Neural progenitor cell (in vitro differentiated cells): ENCODE data around the gene SET.
"Not testable (repeated sequence)": the region's sequence is repeated elsewhere in the genome, so short reads cannot be mapped to it uniquely, and the experiment has no call there.

Experiments used
- EZH2 ChIP-seq: fragments of 200-600 bp; sonication (generic); IDR thresholded peaks from 2 replicates; pipeline ENCODE4 v1.6.1; 2017; ENCODE audit warnings: antibody characterized with exemption, mild to moderate bottlenecking, moderate library complexity
- EZH2phosphoT487 ChIP-seq: fragments of 200-600 bp; sonication (generic); IDR thresholded peaks from 2 replicates; pipeline ENCODE4 v1.6.1; 2017; ENCODE audit warnings: antibody characterized with exemption
- TF ChIP-seq, protein P1 (sequence below): fragments of 200-600 bp; sonication (generic); IDR thresholded peaks from 2 replicates; pipeline ENCODE4 v1.5.1; 2017; ENCODE audit warnings: antibody characterized with exemption, mild to moderate bottlenecking

DNA sequence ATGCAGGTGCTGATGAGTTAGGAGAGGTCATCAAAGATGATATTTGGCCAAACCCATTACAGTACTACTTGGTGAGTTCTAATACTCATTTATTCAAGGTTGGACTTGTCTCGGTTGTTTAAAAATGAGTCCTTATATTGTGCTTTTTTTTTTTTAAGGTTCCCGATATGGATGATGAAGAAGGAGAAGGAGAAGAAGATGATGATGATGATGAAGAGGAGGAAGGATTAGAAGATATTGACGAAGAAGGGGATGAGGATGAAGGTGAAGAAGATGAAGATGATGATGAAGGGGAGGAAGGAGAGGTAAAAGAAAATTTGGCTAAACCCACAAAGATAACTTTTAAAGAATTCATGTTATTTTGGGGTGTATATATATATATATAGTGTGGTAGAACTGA is 4.7 kb downstream of the SET start:
- TF ChIP-seq, protein P1, sequence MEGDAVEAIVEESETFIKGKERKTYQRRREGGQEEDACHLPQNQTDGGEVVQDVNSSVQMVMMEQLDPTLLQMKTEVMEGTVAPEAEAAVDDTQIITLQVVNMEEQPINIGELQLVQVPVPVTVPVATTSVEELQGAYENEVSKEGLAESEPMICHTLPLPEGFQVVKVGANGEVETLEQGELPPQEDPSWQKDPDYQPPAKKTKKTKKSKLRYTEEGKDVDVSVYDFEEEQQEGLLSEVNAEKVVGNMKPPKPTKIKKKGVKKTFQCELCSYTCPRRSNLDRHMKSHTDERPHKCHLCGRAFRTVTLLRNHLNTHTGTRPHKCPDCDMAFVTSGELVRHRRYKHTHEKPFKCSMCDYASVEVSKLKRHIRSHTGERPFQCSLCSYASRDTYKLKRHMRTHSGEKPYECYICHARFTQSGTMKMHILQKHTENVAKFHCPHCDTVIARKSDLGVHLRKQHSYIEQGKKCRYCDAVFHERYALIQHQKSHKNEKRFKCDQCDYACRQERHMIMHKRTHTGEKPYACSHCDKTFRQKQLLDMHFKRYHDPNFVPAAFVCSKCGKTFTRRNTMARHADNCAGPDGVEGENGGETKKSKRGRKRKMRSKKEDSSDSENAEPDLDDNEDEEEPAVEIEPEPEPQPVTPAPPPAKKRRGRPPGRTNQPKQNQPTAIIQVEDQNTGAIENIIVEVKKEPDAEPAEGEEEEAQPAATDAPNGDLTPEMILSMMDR, result not testable (repeated sequence)
- not testable (repeated sequence) for TF ChIP-seq EZH2, EZH2phosphoT487
